GM12874 (cell line): ENCODE measurements around the gene NLGN1.

ENCODE experiments used
- TF ChIP-seq, protein P1 (sequence below): IDR thresholded peaks from 2 replicates; pipeline ENCODE4 v1.5.1; 2011; ENCODE audit warnings: low read depth, mild to moderate bottlenecking, control low read depth, low read length, moderate library complexity; ENCODE audit not compliant: insufficient read depth

The NLGN1 gene

DNA sequence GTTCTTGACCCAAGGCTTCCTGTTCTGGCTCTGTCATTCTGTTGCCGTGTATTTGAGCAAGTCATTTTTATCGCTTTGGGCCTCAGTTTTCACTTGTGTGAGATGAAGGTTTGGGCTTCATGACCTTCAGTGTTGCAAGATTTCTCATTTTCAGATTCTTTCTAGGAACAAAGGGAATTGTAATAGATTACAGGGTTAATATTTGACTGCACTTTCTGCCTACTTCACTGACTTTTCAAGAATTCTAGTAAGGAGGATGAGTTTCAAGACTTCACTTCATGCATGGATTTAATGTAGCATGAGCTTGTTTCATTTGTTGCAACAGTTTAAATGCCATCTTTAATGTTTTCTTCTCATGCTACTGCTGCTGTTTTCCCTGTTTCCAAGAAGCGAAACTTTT, 226.5 kb downstream of the NLGN1 start:
- TF ChIP-seq, protein P1, sequence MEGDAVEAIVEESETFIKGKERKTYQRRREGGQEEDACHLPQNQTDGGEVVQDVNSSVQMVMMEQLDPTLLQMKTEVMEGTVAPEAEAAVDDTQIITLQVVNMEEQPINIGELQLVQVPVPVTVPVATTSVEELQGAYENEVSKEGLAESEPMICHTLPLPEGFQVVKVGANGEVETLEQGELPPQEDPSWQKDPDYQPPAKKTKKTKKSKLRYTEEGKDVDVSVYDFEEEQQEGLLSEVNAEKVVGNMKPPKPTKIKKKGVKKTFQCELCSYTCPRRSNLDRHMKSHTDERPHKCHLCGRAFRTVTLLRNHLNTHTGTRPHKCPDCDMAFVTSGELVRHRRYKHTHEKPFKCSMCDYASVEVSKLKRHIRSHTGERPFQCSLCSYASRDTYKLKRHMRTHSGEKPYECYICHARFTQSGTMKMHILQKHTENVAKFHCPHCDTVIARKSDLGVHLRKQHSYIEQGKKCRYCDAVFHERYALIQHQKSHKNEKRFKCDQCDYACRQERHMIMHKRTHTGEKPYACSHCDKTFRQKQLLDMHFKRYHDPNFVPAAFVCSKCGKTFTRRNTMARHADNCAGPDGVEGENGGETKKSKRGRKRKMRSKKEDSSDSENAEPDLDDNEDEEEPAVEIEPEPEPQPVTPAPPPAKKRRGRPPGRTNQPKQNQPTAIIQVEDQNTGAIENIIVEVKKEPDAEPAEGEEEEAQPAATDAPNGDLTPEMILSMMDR: no peak

DNA sequence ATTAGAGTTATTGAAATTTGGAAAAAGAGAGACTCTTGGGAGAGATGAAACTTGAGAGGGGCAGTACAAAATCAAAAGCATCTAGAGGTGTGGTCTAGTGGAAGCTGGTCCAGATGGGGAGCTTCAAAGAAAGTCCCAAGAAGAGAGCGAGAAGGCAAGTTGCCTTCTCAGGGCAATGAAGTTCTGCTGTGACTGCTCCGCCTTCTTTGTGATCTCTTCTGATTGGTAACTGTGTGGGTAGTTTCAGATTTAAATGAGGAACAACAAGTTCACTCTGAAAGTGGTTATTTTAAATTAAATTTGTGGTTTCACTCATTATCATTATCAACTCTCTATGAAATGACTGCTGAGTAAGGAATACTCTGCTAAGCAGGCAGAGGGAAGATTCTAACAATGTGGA, 233.3 kb downstream of the NLGN1 start:
- TF ChIP-seq, protein P1: no peak

DNA sequence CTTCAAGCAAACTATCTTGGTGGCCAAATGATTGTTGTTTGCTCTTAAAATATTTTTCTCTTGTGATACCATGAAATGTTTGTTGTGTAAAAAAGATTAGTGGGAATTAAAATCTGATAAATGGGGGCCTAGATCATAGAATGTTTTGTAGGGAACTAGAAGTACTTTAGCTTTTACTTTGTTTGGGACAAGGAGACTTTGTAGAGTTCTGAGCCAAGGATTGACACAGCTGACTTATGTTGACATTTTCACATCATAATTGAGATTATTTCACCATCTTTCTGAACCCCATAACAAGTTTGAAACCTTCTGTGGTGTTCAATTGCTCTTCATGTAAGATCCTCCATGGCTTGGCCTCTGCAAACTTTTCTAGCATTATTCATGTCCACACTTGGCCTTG, 235.4 kb downstream of the NLGN1 start:
- TF ChIP-seq, protein P1: no peak

DNA sequence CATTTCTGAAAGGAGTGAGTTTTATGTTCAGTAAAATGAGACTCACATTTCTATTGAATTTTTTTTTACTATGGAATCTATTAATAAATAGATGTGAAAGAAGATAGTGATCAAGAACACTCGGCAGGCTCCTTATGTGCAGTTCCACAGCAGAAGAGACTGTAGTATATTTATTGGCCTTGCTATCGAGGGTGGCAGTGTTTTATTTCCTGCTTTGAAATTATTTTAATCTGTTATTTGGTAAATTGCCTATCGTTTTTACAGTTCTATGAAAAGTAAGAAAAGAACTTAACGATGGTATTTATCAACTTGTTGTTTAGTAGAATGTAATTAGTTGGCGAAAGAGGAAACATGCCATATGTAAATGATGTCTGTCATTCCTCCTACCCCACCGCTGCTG, 238.3 kb downstream of the NLGN1 start:
- TF ChIP-seq, protein P1: no peak

DNA sequence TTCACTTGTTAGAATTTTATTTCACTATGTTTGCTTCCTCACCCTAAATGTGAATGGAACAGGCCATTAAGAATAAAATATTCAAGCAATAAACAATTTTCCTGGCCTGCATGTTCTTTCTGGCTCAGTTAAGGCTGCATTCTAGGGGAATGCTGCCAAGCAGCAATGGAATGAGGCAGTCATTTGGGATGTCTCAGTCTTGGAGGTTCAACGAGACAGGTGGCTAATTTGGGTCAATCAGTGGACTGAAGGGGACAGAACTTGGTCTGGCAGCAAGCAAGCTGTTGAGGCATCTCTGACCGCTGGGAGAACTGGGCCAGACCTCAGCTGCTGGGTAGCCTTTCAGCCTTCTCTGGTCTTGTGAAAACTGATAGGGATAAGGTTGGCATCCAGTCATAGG, 241.6 kb downstream of the NLGN1 start:
- TF ChIP-seq, protein P1: no peak

DNA sequence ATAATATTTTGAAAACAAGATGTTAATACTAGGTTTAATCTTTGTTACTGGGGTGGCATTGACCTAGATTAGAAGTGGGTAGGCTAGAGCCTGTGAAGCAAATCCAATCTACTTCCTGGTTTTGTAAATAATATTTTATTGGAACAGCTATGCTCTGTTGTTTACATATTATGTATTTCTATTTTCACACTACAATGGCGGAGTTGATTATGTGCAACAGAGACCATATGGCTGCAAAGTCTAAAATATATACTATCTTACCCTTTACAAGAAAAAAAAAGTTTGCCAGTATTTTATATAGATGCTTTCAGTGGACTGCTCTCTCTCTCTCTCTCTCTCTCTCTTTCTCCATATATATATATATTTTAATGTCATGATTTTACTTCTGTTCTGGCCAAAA, 244.2 kb downstream of the NLGN1 start:
- TF ChIP-seq, protein P1: no peak

DNA sequence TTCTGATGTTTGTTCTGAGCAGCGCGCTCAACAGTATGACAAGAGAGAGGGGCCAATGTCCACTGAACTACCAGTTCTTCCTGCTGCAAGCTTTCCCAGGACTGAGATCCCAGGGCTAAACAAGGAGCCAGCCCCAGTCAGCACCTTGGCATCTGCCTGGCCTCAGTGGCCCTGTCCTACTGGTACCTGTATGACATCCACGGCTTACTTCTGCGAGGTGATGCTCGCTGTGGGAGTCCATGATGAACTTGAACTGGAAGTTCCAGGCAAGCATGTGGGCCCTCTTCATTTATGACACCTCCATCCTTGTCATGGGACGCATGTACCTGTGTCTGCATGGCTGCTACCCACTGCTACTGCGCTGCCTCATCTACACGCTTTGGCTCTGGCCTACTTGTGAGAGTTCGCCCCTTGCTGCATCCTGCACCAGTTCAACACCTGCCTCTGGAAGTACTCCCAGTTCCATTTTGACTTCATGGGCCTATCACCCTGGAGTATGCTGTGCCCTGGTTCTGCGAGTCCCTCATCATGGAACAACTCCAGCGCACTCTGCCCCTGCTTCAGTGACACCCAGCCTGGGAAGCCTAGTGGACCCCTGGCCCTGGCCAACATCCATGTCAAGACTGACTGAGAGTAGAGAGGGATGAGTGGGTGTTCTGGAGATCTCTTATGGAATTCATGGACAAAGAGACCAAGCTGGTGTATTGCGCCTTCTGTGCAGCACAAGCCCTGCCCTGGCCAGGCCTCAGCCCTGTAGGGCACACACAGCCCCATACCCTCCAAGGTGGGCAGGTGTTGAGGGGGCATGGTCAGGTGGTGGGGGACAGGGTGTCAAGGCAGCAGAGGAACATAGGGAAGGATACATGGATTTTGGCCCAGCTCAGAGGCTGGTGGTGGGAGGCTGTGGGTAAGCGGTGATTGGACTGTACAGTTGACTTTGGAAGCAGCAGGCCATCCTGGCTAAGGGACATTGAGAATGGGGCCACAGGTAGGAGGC, 246.8 kb downstream of the NLGN1 start:
- TF ChIP-seq, protein P1: no peak
